Activated T-helper 1 cell treated with anti-CD3 and anti-CD28 coated beads, Interleukin-2, amount 50 U/mL, for 16 hours (primary cell): Measurements from ENCODE around the gene STXBP6.

Source experiments
- DNase-seq, 2 donors: peaks; one replicate each; pipeline ENCODE4 v3.0.0-alpha.2; 2020; ENCODE audit warnings: low read depth in 1 of 2, low spot score in 1 of 2

The STXBP6 gene

GRCh38 chr14:24863968-24864684 lies 185.8 kb downstream of the STXBP6 start:
- no peak for DNase-seq

- no peak for DNase-seq
Measured at GRCh38 chr14:24861083-24861630, 188.8 kb downstream of the STXBP6 start.

GRCh38 chr14:24859559-24859958 lies 190.4 kb downstream of the STXBP6 start:
- no peak for DNase-seq

- DNase-seq = no peak
Measured at GRCh38 chr14:24858684-24859083, 191.3 kb downstream of the STXBP6 start.

- no peak for DNase-seq
Measured at GRCh38 chr14:24858052-24858451, 191.9 kb downstream of the STXBP6 start.

GRCh38 chr14:24857277-24857676 lies 192.7 kb downstream of the STXBP6 start:
- no peak for DNase-seq

GRCh38 chr14:24853446-24853845 lies 196.5 kb downstream of the STXBP6 start:
- DNase-seq = no peak

GRCh38 chr14:24852312-24853060 lies 197.5 kb downstream of the STXBP6 start:
- DNase-seq = no peak

GRCh38 chr14:24851837-24852236 lies 198.1 kb downstream of the STXBP6 start:
- no peak for DNase-seq

GRCh38 chr14:24851406-24851805 lies 198.5 kb downstream of the STXBP6 start:
- no peak for DNase-seq

GRCh38 chr14:24850072-24850471 lies 199.9 kb downstream of the STXBP6 start:
- DNase-seq = no peak

- DNase-seq = no peak
Measured at GRCh38 chr14:24849471-24849870, 200.5 kb downstream of the STXBP6 start.

- no peak for DNase-seq
Measured at GRCh38 chr14:24848102-24848790, 201.7 kb downstream of the STXBP6 start.

- no peak for DNase-seq
Measured at GRCh38 chr14:24847568-24848095, 202.3 kb downstream of the STXBP6 start.

- DNase-seq = no peak
Measured at GRCh38 chr14:24846261-24846660, 203.7 kb downstream of the STXBP6 start.

- DNase-seq = no peak
Measured at GRCh38 chr14:24845851-24846250, 204.1 kb downstream of the STXBP6 start.

GRCh38 chr14:24844011-24844410 lies 205.9 kb downstream of the STXBP6 start:
- DNase-seq = no peak

GRCh38 chr14:24843494-24843893 lies 206.5 kb downstream of the STXBP6 start:
- DNase-seq = no peak

- DNase-seq = no peak
Measured at GRCh38 chr14:24840204-24840893, 209.6 kb downstream of the STXBP6 start.

- DNase-seq = no peak
Measured at GRCh38 chr14:24839617-24840203, 210.2 kb downstream of the STXBP6 start.
